HUES64 (cell line): ENCODE measurements around the gene ZNF616.
"Not testable (repeated sequence)": the region's sequence is repeated elsewhere in the genome, so short reads cannot be mapped to it uniquely, and the experiment has no call there.

ENCODE experiments used
- H3K27ac ChIP-seq: 2 replicates; pipeline ENCODE4 v1.7.0; 2013; ENCODE audit warnings: low read depth, low read length, inconsistent platforms
- H3K27me3 ChIP-seq: 2 replicates; pipeline ENCODE4 v1.6.1; 2013; ENCODE audit warnings: mild to moderate bottlenecking, low read length; ENCODE audit not compliant: insufficient read depth
- H3K36me3 ChIP-seq: 2 replicates; pipeline ENCODE4 v1.6.1; 2013; ENCODE audit warnings: mild to moderate bottlenecking, low read length; ENCODE audit not compliant: insufficient read depth
- H3K4me1 ChIP-seq: 2 replicates; pipeline ENCODE4 v1.6.1; 2013; ENCODE audit warnings: mild to moderate bottlenecking, low read length, moderate library complexity; ENCODE audit not compliant: insufficient read depth
- H3K4me3 ChIP-seq: 2 replicates; pipeline ENCODE4 v1.5.1; 2013; ENCODE audit warnings: mild to moderate bottlenecking, low read length, moderate library complexity
- H3K9ac ChIP-seq: 2 replicates; pipeline ENCODE4 v1.6.1; 2013; ENCODE audit warnings: mild to moderate bottlenecking, low read depth, low read length
- H3K9me3 ChIP-seq: 2 replicates; pipeline ENCODE4 v1.6.1; 2013; ENCODE audit warnings: low read depth, low read length; ENCODE audit not compliant: insufficient read depth
- WGBS: fragments of 150-250, 120-280 bp; methylation state at CpG from one replicate; pipeline ENCODE4 v1.1.7; 2013; ENCODE audit warnings: missing lambda C conversion rate; 5-methylcytosine and 5-hydroxymethylcytosine counted together

ZNF616 gene

GRCh38 chr19:52102782-52103181 is 37.0 kb downstream of the ZNF616 start:
- no peak overlapping the region for H3K27ac ChIP-seq
- H3K9ac ChIP-seq = no peak overlapping the region
- no peaks in the 10 kb centered on the region for H3K27me3 ChIP-seq
- H3K4me1 ChIP-seq = no peaks in the 10 kb centered on the region
- WGBS = no CpG with 5 or more reads among the region's 1 CpG
- H3K9me3 ChIP-seq = peaks cover 87% of the 10 kb centered on the region
- no peaks in the 10 kb centered on the region for H3K36me3 ChIP-seq
- no peak overlapping the region for H3K4me3 ChIP-seq

DNA sequence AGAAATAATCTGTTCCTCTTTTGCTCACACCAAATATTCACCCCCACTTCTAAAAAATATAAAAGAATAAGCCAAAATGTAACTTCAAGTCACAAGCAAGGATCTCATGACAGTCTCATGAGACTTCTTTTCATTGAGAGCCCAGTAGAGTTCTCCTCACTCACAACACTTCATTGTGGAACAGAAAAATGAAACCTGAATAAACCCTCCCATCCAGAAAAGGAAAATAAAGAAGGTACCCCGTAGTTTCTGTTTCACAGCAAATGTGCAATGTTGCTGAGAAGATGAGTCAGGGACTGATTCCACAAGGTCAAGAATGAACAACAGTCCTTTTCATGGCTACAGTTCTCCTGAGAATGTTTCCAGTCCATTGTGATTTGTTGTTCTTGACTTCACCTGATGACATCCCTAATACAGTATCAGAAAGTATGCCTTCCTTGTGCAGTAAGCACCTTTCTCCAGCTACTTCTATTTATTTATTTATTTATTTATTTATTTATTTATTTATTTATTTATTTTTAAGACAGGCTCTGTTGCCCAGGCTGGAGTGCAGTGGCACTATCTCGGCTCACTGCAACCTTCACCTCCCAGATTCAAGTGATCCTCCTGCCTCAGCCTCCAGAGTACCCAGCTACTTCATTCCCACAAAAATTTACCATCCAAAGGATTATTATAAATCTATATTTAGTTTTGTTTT is 37.7 kb downstream of the ZNF616 start:
- Histone ChIP-seq H3K27me3 (no peaks in the 10 kb centered on the region), H3K27ac (no peak overlapping the region), H3K9me3 (peaks cover 87% of the 10 kb centered on the region), H3K36me3 (no peaks in the 10 kb centered on the region), H3K4me1 (no peaks in the 10 kb centered on the region), H3K9ac (no peak overlapping the region), H3K4me3 (no peak overlapping the region)
- WGBS = 71% methylated on average over 2 of the region's 2 CpGs

DNA sequence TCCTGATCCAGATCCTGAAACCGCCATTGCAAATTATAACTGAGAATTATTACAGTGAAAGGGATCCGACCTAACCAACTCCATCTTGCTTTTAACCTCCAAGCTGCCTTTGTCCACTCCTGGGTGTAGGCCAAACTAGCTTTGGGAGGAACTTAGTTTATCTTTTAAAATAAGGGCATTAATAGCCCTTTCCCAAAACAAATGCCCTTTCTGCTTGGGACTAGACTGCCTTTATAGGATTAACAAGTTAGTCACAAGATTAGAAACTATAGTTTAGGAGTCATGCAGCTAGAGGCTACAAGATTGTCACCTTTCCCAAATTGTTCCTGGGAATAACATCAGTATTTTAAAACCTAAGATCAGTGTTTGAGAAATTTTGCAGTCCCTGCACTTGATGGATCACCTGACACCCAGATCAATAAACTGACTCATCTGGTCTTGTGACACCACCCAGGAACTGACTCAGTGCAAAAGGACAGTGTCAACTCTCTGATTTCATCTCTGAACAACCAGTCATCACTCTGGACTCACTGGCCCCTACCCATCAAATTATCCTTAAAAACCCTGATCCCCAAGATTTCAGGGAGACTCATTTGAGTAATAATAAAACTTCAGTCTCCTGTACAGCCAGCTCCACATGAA is 40.1 kb downstream of the ZNF616 start:
- Histone ChIP-seq H3K4me3 (no peak overlapping the region), H3K27me3 (no peaks in the 10 kb centered on the region), H3K9me3 (peaks cover 79% of the 10 kb centered on the region), H3K9ac (no peak overlapping the region), H3K36me3 (no peaks in the 10 kb centered on the region), H3K27ac (no peak overlapping the region), H3K4me1 (no peaks in the 10 kb centered on the region)
- 69% methylated on average over 2 of the region's 2 CpGs for WGBS

DNA sequence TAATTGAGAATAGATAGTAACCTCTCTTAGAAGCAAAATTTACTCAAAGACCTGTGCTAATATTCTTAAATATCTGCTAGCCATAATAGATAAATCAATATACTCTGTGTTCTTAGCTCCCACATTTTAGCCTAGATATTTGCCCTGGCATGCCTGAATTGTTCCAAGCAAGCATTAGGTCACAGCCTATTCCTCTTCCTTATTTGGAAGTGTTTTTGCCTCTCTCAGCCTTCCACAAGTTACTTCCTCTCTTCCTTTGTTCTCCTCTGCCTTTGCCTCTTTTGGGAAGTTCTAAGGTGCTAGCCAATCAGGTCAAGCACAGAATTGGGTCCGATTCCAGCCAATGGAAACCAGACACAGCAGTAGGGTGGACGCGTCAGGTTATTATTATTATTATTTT is 43.3 kb downstream of the ZNF616 start:
- H3K9ac ChIP-seq, H3K27me3 ChIP-seq, H3K27ac ChIP-seq, H3K4me1 ChIP-seq: not testable (repeated sequence)
- 100% methylated on average over 3 of the region's 3 CpGs for WGBS
- Histone ChIP-seq H3K4me3 (peak overlapping the region; percentile 100; the same call in 1 of the 2 replicates), H3K36me3 (peaks cover 14% of the 10 kb centered on the region), H3K9me3 (peaks cover 48% of the 10 kb centered on the region)

GRCh38 chr19:52095172-52096014 is 44.3 kb downstream of the ZNF616 start, which contains the start of gene ZNF841:
ZNF841 (minus strand) TSS chr19:52095765; CDS start chr19:52084801, 10,964 bp downstream.
- Histone ChIP-seq H3K4me1 (peaks cover 7% of the 10 kb centered on the region; the same call in 1 of the 2 replicates), H3K36me3 (peaks cover 23% of the 10 kb centered on the region)
- 3% methylated on average over 59 of the region's 59 CpGs for WGBS

DNA sequence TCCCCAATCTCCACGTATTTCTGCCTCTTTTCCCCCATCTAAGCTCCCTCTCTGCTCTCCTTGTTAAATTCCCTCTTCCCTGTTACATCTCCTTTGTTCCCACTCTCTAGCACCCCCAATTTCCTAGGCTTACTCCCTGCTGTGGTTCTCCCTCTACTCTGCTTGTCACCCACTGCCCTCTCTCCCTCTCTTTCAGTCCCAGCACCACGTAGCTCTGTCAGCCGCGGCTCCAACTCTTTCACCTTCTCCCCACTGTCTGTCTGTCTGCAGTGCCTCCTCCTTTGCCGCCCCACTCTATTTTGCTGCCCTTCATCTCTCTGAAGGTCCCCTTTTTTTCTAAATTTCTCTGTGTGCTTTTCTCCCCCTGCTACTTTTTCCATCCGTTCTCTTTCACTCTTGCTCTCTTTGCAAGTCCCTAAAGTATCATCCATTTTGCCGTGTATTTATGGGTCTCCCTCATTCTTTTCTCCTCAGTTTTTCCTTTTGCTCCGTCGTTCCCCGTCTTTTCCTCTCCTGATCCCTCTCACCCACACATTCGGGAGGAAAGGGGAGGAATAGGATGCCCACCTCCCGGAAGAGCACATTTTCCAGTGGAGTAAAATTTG is 45.1 kb downstream of the ZNF616 start:
- Histone ChIP-seq H3K4me3 (peak overlapping the region; percentile 100), H3K9ac (peak overlapping the region; percentile 95), H3K36me3 (peaks cover 27% of the 10 kb centered on the region), H3K9me3 (peaks cover 38% of the 10 kb centered on the region), H3K4me1 (peaks cover 7% of the 10 kb centered on the region; the same call in 1 of the 2 replicates), H3K27me3 (0 out of 2 replicates have a peak, but pooled peaks cover 3% of the 10 kb centered on the region), H3K27ac (no peak overlapping the region)
- 9% methylated on average over 12 of the region's 12 CpGs for WGBS

More at GRCh38 chr19:52095172-52096014, 44.3 kb downstream of the ZNF616 start, which contains the start of gene ZNF841:
- Histone ChIP-seq H3K4me3 (peak within 1 kb of the TSS; percentile 100), H3K27ac (peak within 1 kb of the TSS; percentile 61; the same call in 1 of the 2 replicates), H3K9ac (peak within 1 kb of the TSS; percentile 95), H3K27me3 (0 out of 2 replicates have a peak, but pooled peaks cover 3% of the 10 kb centered on the region), H3K9me3 (peaks cover 46% of the 10 kb centered on the region)

- peaks cover 25% of the 10 kb centered on the region for H3K9me3 ChIP-seq
- H3K27me3 ChIP-seq = no peaks in the 10 kb centered on the region
- H3K4me1 ChIP-seq = no peaks in the 10 kb centered on the region
- H3K36me3 ChIP-seq = peaks cover 85% of the 10 kb centered on the region
- H3K9ac ChIP-seq = no peak overlapping the region
- no peak overlapping the region for H3K27ac ChIP-seq
- H3K4me3 ChIP-seq = no peak overlapping the region
Observed at GRCh38 chr19:52086481-52086880, 53.3 kb downstream of the ZNF616 start.

GRCh38 chr19:52070496-52070895 is 69.2 kb downstream of the ZNF616 start:
- Histone ChIP-seq H3K27ac (no peak overlapping the region), H3K27me3 (no peaks in the 10 kb centered on the region), H3K9ac (no peak overlapping the region), H3K9me3 (peaks cover 72% of the 10 kb centered on the region), H3K36me3 (peaks cover 92% of the 10 kb centered on the region), H3K4me1 (no peaks in the 10 kb centered on the region), H3K4me3 (no peak overlapping the region)
- WGBS = 96% methylated on average over 5 of the region's 5 CpGs

GRCh38 chr19:52069653-52070052 is 70.1 kb downstream of the ZNF616 start:
- Histone ChIP-seq H3K27ac (no peak overlapping the region), H3K4me1 (no peaks in the 10 kb centered on the region), H3K4me3 (no peak overlapping the region), H3K9me3 (peaks cover 80% of the 10 kb centered on the region), H3K9ac (no peak overlapping the region), H3K36me3 (peaks cover 94% of the 10 kb centered on the region), H3K27me3 (no peaks in the 10 kb centered on the region)
- WGBS = 98% methylated on average over 2 of the region's 2 CpGs

DNA sequence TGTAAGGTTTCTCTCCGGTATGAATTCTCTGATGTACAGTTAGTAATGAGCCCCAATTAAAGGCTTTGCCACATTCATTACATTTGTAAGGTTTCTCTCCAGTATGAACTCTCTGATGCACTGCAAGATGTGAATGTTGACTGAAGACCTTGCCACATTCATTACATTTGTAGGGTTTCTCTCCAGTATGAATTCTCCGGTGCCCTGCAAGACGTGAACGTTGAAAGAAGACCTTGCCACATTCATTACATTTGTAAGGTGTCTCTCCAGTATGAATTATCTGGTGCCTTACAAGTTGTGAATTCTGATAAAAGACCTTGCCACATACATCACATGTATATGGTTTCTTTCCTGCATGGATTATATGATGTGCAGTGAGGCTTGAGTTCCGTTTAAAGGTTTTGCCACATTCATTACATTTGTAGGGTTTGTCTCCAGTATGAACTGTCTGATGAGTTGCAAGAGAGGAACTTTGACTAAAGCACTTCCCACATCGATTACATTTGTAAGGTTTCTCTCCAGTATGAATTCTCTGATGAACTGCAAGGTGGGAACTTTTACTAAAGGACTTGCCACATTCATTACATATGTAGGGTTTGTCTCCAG is 73.4 kb downstream of the ZNF616 start:
- H3K4me1 ChIP-seq = no peaks in the 10 kb centered on the region
- no peak overlapping the region; the same call in 1 of the 2 replicates for H3K4me3 ChIP-seq
- no peaks in the 10 kb centered on the region for H3K27me3 ChIP-seq
- H3K27ac ChIP-seq = no peak overlapping the region
- H3K9me3 ChIP-seq = peaks cover 91% of the 10 kb centered on the region
- WGBS = 97% methylated on average over 6 of the region's 6 CpGs
- H3K36me3 ChIP-seq = peaks cover 79% of the 10 kb centered on the region
- H3K9ac ChIP-seq = no peak overlapping the region
